ENCODE measurements around the gene PARP4.
"Not testable (repeated sequence)": the region's sequence is repeated elsewhere in the genome, so short reads cannot be mapped to it uniquely, and the experiment has no call there.

Gene PARP4

GRCh38 chr13:24506698-24507335, 5.8 kb downstream of the PARP4 start:
- ChIA-PET CTCF (no interaction called here), POLR2A (no interaction called here)

GRCh38 chr13:24506283-24506682, 6.3 kb downstream of the PARP4 start:
- H3K36me3 ChIP-seq (ENCODE audit: control insufficient read depth in 2 of 2, insufficient read depth in 1 of 2, low read length in 2 of 2), result peaks cover 0 to 14% of the 10 kb centered on the region in 2 experiments; a peak in 1 of 3 replicates
- H3K4me3 ChIP-seq (ENCODE audit: low read depth, low read length); H3K9me3 ChIP-seq (ENCODE audit: control insufficient read depth, insufficient read depth, low read depth, low read length); POLR2A ChIA-PET; CTCF ChIA-PET; H3K4me1 ChIP-seq (ENCODE audit: control insufficient read depth, insufficient read depth, low read length); H3K27ac ChIP-seq (ENCODE audit: extremely low read depth, low read depth, low read length): not testable (repeated sequence)

More at GRCh38 chr13:24506698-24507335, 5.8 kb downstream of the PARP4 start:
- H3K4me1 ChIP-seq (ENCODE audit: control insufficient read depth, insufficient read depth, low read length), result no peaks in the 10 kb centered on the region
- H3K9me3 ChIP-seq (ENCODE audit: control insufficient read depth, insufficient read depth, low read depth, low read length), result no peaks in the 10 kb centered on the region
- H3K27ac ChIP-seq (ENCODE audit: extremely low read depth, low read depth, low read length), result no peak overlapping the region
- TF ChIP-seq REST (tag by site-specific recombination; IDR thresholded peaks at IDR 0.05) (no peak), ZNF138 (tag by site-specific recombination; IDR thresholded peaks at IDR 0.05; ENCODE audit: borderline replicate concordance) (no peak), ZFP37 (tag by site-specific recombination; IDR thresholded peaks at IDR 0.05) (no peak)
- peaks cover 0 to 11% of the 10 kb centered on the region in 2 experiments; a peak in 1 of 3 replicates for H3K36me3 ChIP-seq (ENCODE audit: control insufficient read depth in 2 of 2, insufficient read depth in 1 of 2, low read length in 2 of 2)
- no peak overlapping the region for H3K4me3 ChIP-seq (ENCODE audit: low read depth, low read length)

DNA sequence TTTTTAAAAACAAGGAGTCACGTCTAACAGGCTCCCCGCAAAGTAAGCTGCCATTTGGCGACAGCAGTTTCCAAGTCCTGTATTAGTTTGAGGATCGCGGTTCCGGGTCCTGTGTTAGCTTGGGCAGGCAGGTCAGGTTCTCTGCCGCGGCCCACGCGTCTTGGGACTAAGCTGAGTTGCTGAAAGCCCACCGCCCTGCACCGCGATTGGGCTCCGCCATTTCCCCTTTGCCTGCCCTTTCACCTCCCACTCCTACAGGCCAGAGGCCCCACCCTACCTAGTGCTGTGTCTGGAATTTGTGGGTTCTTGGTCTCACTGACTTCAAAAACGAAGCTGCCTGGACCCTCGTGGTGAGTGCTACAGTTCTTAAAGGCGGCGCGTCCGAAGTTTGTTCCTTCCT, 6.8 kb downstream of the PARP4 start:
- H3K4me3 ChIP-seq (ENCODE audit: low read depth, low read length), result no peak overlapping the region
- POLR2A ChIA-PET, result no interaction called here
- H3K36me3 ChIP-seq (ENCODE audit: control insufficient read depth in 2 of 2, insufficient read depth in 1 of 2, low read length in 2 of 2), result peaks cover 0 to 19% of the 10 kb centered on the region in 2 experiments; a peak in 1 of 3 replicates
- H3K4me1 ChIP-seq (ENCODE audit: control insufficient read depth, insufficient read depth, low read length), result no peaks in the 10 kb centered on the region
- no peak for TF ChIP-seq KLF9 (tag by site-specific recombination; IDR thresholded peaks at IDR 0.05; ENCODE audit: low read depth)
- TF ChIP-seq, protein P1, sequence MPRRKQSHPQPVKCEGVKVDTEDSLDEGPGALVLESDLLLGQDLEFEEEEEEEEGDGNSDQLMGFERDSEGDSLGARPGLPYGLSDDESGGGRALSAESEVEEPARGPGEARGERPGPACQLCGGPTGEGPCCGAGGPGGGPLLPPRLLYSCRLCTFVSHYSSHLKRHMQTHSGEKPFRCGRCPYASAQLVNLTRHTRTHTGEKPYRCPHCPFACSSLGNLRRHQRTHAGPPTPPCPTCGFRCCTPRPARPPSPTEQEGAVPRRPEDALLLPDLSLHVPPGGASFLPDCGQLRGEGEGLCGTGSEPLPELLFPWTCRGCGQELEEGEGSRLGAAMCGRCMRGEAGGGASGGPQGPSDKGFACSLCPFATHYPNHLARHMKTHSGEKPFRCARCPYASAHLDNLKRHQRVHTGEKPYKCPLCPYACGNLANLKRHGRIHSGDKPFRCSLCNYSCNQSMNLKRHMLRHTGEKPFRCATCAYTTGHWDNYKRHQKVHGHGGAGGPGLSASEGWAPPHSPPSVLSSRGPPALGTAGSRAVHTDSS (tag by site-specific recombination; IDR thresholded peaks at IDR 0.05), result no peak
- no peak for TF ChIP-seq MEIS1 (CRISPR knock-in tag; IDR thresholded peaks at IDR 0.05; ENCODE audit: borderline replicate concordance)
- TF ChIP-seq ZNF350 (tag by site-specific recombination; IDR thresholded peaks at IDR 0.05), result no peak
- TF ChIP-seq ATF2 (tag by site-specific recombination; IDR thresholded peaks at IDR 0.05; ENCODE audit: low read depth), result no peak
- no peak for TF ChIP-seq ZNF133 (tag by site-specific recombination; IDR thresholded peaks at IDR 0.05)
- no peak for TF ChIP-seq ZNF16 (tag by site-specific recombination; IDR thresholded peaks at IDR 0.05; ENCODE audit: low read depth)
- TF ChIP-seq ZNF184 (tag by site-specific recombination; IDR thresholded peaks at IDR 0.05), result no peak
- no peak for TF ChIP-seq IKZF3 (tag by site-specific recombination; IDR thresholded peaks at IDR 0.05)
- no peak for TF ChIP-seq ZBTB11 (tag by site-specific recombination; conservative IDR thresholded peaks at IDR 0.05; ENCODE audit: low read depth)
- TF ChIP-seq YY1 (tag by site-specific recombination; IDR thresholded peaks at IDR 0.05), result no peak
- no peak for TF ChIP-seq ZNF510 (tag by site-specific recombination; IDR thresholded peaks at IDR 0.05; ENCODE audit: insufficient replicate concordance)
- no peak for TF ChIP-seq ZNF768 (tag by site-specific recombination; IDR thresholded peaks at IDR 0.05)
- no peak for TF ChIP-seq ZNF366 (tag by site-specific recombination; conservative IDR thresholded peaks at IDR 0.05)
- TF ChIP-seq ZFP37 (tag by site-specific recombination; IDR thresholded peaks at IDR 0.05), result no peak
- no peak for TF ChIP-seq ZNF596 (tag by site-specific recombination; IDR thresholded peaks at IDR 0.05)
- no peaks in the 10 kb centered on the region for H3K9me3 ChIP-seq (ENCODE audit: control insufficient read depth, insufficient read depth, low read depth, low read length)
- no peak overlapping the region for H3K27ac ChIP-seq (ENCODE audit: extremely low read depth, low read depth, low read length)
- CTCF ChIA-PET, result no interaction called here
